GM18517 (cell line): ENCODE results near the gene XPOT.

Experiments used
- ATAC-seq: cut with Tn5 transposase; IDR thresholded peaks from one replicate; pipeline ENCODE4 v1.9.1; 2021; ENCODE audit warnings: mild to moderate bottlenecking, moderate library complexity; ENCODE audit not compliant: unreplicated experiment

Gene XPOT

GRCh38 chr12:64466178-64466577 lies 62.0 kb downstream of the XPOT start:
- ATAC-seq: no peak

- no peak for ATAC-seq
Measured at GRCh38 chr12:64468966-64469365, 64.8 kb downstream of the XPOT start.

GRCh38 chr12:64469455-64470142 lies 65.4 kb downstream of the XPOT start:
- ATAC-seq: no peak

GRCh38 chr12:64470495-64470894 lies 66.3 kb downstream of the XPOT start:
- ATAC-seq: no peak

GRCh38 chr12:64473176-64473575 lies 69.0 kb downstream of the XPOT start:
- no peak for ATAC-seq

- ATAC-seq: no peak
Measured at GRCh38 chr12:64475518-64475917, 71.3 kb downstream of the XPOT start.

GRCh38 chr12:64476844-64477243 lies 72.7 kb downstream of the XPOT start:
- ATAC-seq: no peak

- ATAC-seq: no peak
Measured at GRCh38 chr12:64478661-64479060, 74.5 kb downstream of the XPOT start.

- no peak for ATAC-seq
Measured at GRCh38 chr12:64480148-64480547, 76.0 kb downstream of the XPOT start.

GRCh38 chr12:64486657-64487056 lies 82.5 kb downstream of the XPOT start:
- no peak for ATAC-seq

GRCh38 chr12:64491718-64492117 lies 87.5 kb downstream of the XPOT start:
- no peak for ATAC-seq

GRCh38 chr12:64493513-64493912 lies 89.3 kb downstream of the XPOT start:
- ATAC-seq: no peak

GRCh38 chr12:64494998-64495729 lies 91.0 kb downstream of the XPOT start:
- ATAC-seq: no peak

- ATAC-seq: no peak
Measured at GRCh38 chr12:64496839-64497400, 92.7 kb downstream of the XPOT start.

GRCh38 chr12:64497484-64497883 lies 93.3 kb downstream of the XPOT start:
- ATAC-seq: no peak

GRCh38 chr12:64497903-64498302 lies 93.7 kb downstream of the XPOT start:
- ATAC-seq: no peak

GRCh38 chr12:64500394-64500793 lies 96.2 kb downstream of the XPOT start:
- ATAC-seq: no peak
